Common myeloid progenitor, CD34-positive (primary cell): ENCODE measurements around the gene FBXO21.
A peak's percentile ranks its signal among the peaks of the same experiment; 100 is the strongest.

Experiments
- CTCF ChIA-PET: fragments of 350-600 bp; sonication (Branson Sonifier 250); formaldehyde crosslinking; loops from one replicate; lab custom pipeline; 2021; ENCODE audit warnings: antibody characterized with exemption; lab: Charles Lee
- POLR2A ChIA-PET: fragments of 350-600 bp; sonication (Branson Sonifier 250); formaldehyde crosslinking; loops from one replicate; lab custom pipeline; 2021; ENCODE audit warnings: antibody characterized with exemption; lab: Charles Lee
- DNase-seq, 3 donors: peaks; one replicate each; pipeline versions ENCODE4 v3.0.0 to v3.0.0-alpha.2; 2013
- H3K27ac ChIP-seq, 2 experiments: 1 replicate in 1 of 2; 2 replicates in 1 of 2; pipeline ENCODE4 v1.7.0; 2013; ENCODE audit warnings: inconsistent platforms in 2 of 2, low read length in 2 of 2, mild to moderate bottlenecking in 2 of 2, low read depth in 1 of 2, moderate library complexity in 1 of 2; ENCODE audit not compliant: severe bottlenecking in 2 of 2, insufficient read depth in 1 of 2, poor library complexity in 1 of 2
- H3K27me3 ChIP-seq, 5 experiments: replicated peaks in 2 of 5; 1 replicate in 3 of 5; 2 replicates in 2 of 5; pipeline versions ENCODE4 v1.6.1 to v1.7.0; 2013; ENCODE audit warnings: low read length in 4 of 5, mild to moderate bottlenecking in 2 of 5, moderate library complexity in 2 of 5, inconsistent platforms in 1 of 5; ENCODE audit not compliant: insufficient read depth in 5 of 5, control insufficient read depth in 4 of 5
- H3K36me3 ChIP-seq, 4 experiments: 1 replicate in 2 of 4; 2 replicates in 2 of 4; pipeline versions ENCODE4 v1.6.1 to v1.7.0; 2013; ENCODE audit warnings: low read length in 3 of 4, control low read depth in 1 of 4, mild to moderate bottlenecking in 1 of 4; ENCODE audit not compliant: control insufficient read depth in 4 of 4, insufficient read depth in 4 of 4
- H3K4me1 ChIP-seq, 4 experiments: 1 replicate in 3 of 4; 2 replicates in 1 of 4; pipeline versions ENCODE4 v1.6.1 to v1.7.1; 2013; ENCODE audit warnings: low read length in 3 of 4, mild to moderate bottlenecking in 3 of 4, control low read depth in 1 of 4, inconsistent platforms in 1 of 4, moderate library complexity in 1 of 4; ENCODE audit not compliant: control insufficient read depth in 4 of 4, insufficient read depth in 4 of 4; ENCODE audit errors: control extremely low read depth in 1 of 4
- H3K4me3 ChIP-seq, 7 experiments: 1 replicate in 4 of 7; 2 replicates in 3 of 7; pipeline versions ENCODE4 v1.5.1 to v1.7.0; 2013; ENCODE audit warnings: mild to moderate bottlenecking in 7 of 7, low read length in 6 of 7, moderate library complexity in 6 of 7, inconsistent platforms in 2 of 7, low read depth in 2 of 7, control low read depth in 1 of 7; ENCODE audit not compliant: insufficient read depth in 4 of 7, control insufficient read depth in 1 of 7; ENCODE audit errors: extremely low read depth in 1 of 7
- H3K9me3 ChIP-seq, 5 experiments: 1 replicate in 4 of 5; 2 replicates in 1 of 5; pipeline versions ENCODE4 v1.6.1 to v1.7.1; 2013; ENCODE audit warnings: low read length in 4 of 5, mild to moderate bottlenecking in 2 of 5, inconsistent platforms in 1 of 5, low read depth in 1 of 5, moderate library complexity in 1 of 5; ENCODE audit not compliant: control insufficient read depth in 4 of 5, insufficient read depth in 2 of 5; ENCODE audit errors: control extremely low read depth in 1 of 5
- WGBS: methylation state at CpG from one replicate; pipeline ENCODE4 v1.1.5; 2013; ENCODE audit not compliant: insufficient coverage; 5-methylcytosine and 5-hydroxymethylcytosine counted together

Gene FBXO21

DNA sequence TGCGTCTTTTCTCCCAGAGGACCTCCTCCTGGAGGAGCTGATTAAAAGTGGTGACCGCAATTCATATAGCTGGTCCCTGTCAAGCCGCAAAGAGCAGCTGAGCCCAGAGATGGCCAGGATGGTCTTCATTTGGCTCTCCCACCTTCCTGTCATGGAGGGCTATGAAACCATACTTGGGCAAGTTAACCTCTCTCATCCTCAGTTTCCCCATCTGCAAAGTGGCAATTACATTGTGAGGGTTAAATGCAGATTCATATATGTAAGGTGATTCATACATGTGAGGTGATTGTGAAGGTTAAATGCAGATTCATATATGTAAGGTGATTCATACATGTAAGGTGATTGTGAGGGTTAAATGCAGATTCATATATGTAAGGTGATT is 87.5 kb downstream of the FBXO21 start:
- ChIA-PET CTCF (interaction anchor here (1.2 to 1.3 kb wide), 3 partner anchors 10 to 29 kb away, joined by 3 read pairs; no protein-coding TSS in a partner anchor), POLR2A (no interaction called here)
- Histone ChIP-seq H3K27ac (no peak overlapping the region), H3K36me3 (peaks cover 0 to 2% (median 0%) of the 10 kb centered on the region in 4 experiments), H3K9me3 (no peaks in the 10 kb centered on the region), H3K4me3 (no peak overlapping the region), H3K27me3 (peaks cover 0 to 31% (median 12%) of the 10 kb centered on the region in 5 experiments), H3K4me1 (peaks cover 0 to 19% (median 16%) of the 10 kb centered on the region in 4 experiments)
- 97% methylated on average over 3 of the region's 3 CpGs for WGBS
- DNase-seq: no peak

GRCh38 chr12:117101953-117102799 is 88.1 kb downstream of the FBXO21 start:
- Histone ChIP-seq H3K36me3 (peaks cover 0 to 4% (median 0%) of the 10 kb centered on the region in 4 experiments), H3K27me3 (peaks cover 0 to 37% (median 13%) of the 10 kb centered on the region in 5 experiments), H3K4me1 (peaks cover 0 to 26% (median 16%) of the 10 kb centered on the region in 4 experiments), H3K4me3 (no peak overlapping the region), H3K27ac (no peak overlapping the region), H3K9me3 (no peaks in the 10 kb centered on the region)
- DNase-seq: peak in 2 of 3 donors; percentile 38 to 66
- CTCF ChIA-PET: interaction anchor here (0.5 to 1.9 kb wide), 8 partner anchors 9 to 476 kb away, joined by 3 to 9 read pairs (median 3); no protein-coding TSS in a partner anchor
- WGBS: 74% methylated on average over 14 of the region's 14 CpGs
- POLR2A ChIA-PET: no interaction called here

- ChIA-PET POLR2A (no interaction called here), CTCF (interaction anchor here (0.8 to 1.9 kb wide), 6 partner anchors 10 to 56 kb away, joined by 3 to 9 read pairs (median 4); no protein-coding TSS in a partner anchor)
- H3K27ac ChIP-seq: no peak overlapping the region
- peaks cover 0 to 36% (median 17%) of the 10 kb centered on the region in 4 experiments for H3K4me1 ChIP-seq
- H3K27me3 ChIP-seq: peaks cover 0 to 44% (median 13%) of the 10 kb centered on the region in 5 experiments
- 62% methylated on average over 5 of the region's 8 CpGs for WGBS
- no peaks in the 10 kb centered on the region for H3K9me3 ChIP-seq
- peaks cover 0 to 9% (median 0%) of the 10 kb centered on the region in 4 experiments for H3K36me3 ChIP-seq
- no peak overlapping the region for H3K4me3 ChIP-seq
- DNase-seq: no peak
These were observed 89.2 kb downstream of the FBXO21 start for GRCh38 chr12:117100851-117101673.

DNA sequence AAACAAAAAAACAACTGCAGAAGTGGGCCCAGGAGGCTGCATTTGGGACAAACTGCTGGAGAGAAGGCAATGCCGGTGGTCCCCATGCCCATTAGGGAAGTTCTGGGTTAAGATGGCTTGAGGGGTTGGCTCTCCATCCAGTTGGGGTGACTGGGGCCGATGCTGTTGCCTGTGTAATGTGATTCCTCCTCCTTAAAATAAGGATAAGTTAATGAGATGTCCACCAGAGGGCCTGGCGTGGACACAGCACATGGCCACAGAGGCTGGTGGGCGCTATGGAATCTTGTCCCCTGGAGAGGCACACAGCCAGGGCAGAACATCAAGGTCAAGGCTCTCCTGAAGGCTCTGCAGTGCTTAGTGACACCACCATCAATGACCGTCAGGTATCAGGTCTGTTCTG is 90.0 kb downstream of the FBXO21 start:
- Histone ChIP-seq H3K27me3 (peaks cover 0 to 44% (median 13%) of the 10 kb centered on the region in 5 experiments), H3K4me3 (no peak overlapping the region), H3K9me3 (no peaks in the 10 kb centered on the region), H3K27ac (no peak overlapping the region), H3K4me1 (peaks cover 0 to 42% (median 17%) of the 10 kb centered on the region in 4 experiments), H3K36me3 (peaks cover 0 to 17% (median 0%) of the 10 kb centered on the region in 4 experiments)
- peak in 1 of 3 donors; percentile 43 for DNase-seq
- POLR2A ChIA-PET: interaction anchor here (1.5 kb wide), 1 partner anchor 27 kb away, joined by 7 read pairs; no protein-coding TSS in a partner anchor
- 81% methylated on average over 4 of the region's 5 CpGs for WGBS
- CTCF ChIA-PET: interaction anchor here (0.8 to 1.9 kb wide), 5 partner anchors 11 to 75 kb away, joined by 3 to 9 read pairs (median 3); no protein-coding TSS in a partner anchor

GRCh38 chr12:117098361-117099217 is 91.7 kb downstream of the FBXO21 start:
- CTCF ChIA-PET: interaction anchor here (0.8 to 1.2 kb wide), 4 partner anchors 11 to 72 kb away, joined by 3 read pairs; no protein-coding TSS in a partner anchor
- no peak overlapping the region for H3K27ac ChIP-seq
- WGBS: 5% methylated on average over 85 of the region's 85 CpGs
- H3K36me3 ChIP-seq: peaks cover 0 to 29% (median 0%) of the 10 kb centered on the region in 4 experiments
- H3K4me3 ChIP-seq: peak overlapping the region; percentile 28 to 71 (median 63)
- H3K4me1 ChIP-seq: peaks cover 0 to 42% (median 17%) of the 10 kb centered on the region in 4 experiments
- peaks cover 0 to 47% (median 13%) of the 10 kb centered on the region in 5 experiments for H3K27me3 ChIP-seq
- POLR2A ChIA-PET: interaction anchor here (1.1 to 1.5 kb wide), 4 partner anchors 21 to 39 kb away, joined by 3 to 7 read pairs (median 4); no protein-coding TSS in a partner anchor
- DNase-seq: no peak
- H3K9me3 ChIP-seq: no peaks in the 10 kb centered on the region

GRCh38 chr12:117098024-117098360 is 92.3 kb downstream of the FBXO21 start:
- Histone ChIP-seq H3K36me3 (peaks cover 0 to 35% (median 0%) of the 10 kb centered on the region in 4 experiments), H3K27ac (no peak overlapping the region), H3K27me3 (peaks cover 0 to 47% (median 13%) of the 10 kb centered on the region in 5 experiments), H3K4me3 (peak overlapping the region in 6 of 7 experiments; percentile 30 to 71 (median 64)), H3K4me1 (peaks cover 0 to 42% (median 17%) of the 10 kb centered on the region in 4 experiments), H3K9me3 (no peaks in the 10 kb centered on the region)
- ChIA-PET CTCF (interaction anchor here (0.8 to 1.6 kb wide), 5 partner anchors 10 to 32 kb away, joined by 3 to 5 read pairs (median 3); no protein-coding TSS in a partner anchor), POLR2A (interaction anchor here (1.1 kb wide), 1 partner anchor 39 kb away, joined by 3 read pairs; no protein-coding TSS in a partner anchor)
- 74% methylated on average over 3 of the region's 3 CpGs for WGBS
- no peak for DNase-seq
